HepG2 (cell line): ENCODE results near the gene KIAA1328. TPM values are rescaled to one million over a fixed set of nuclear protein-coding genes. Genes with fewer than 3 reads are reported as not detected.

ENCODE experiments used
- ATAC-seq: fragments of 200-7000 bp; cut with Tn5 transposase; 3 replicates; pipeline ENCODE4 v1.9.1; 2020; ENCODE audit warnings: mild to moderate bottlenecking, moderate library complexity
- BruUV-seq: library from RNA; stranded (reverse); fragments of 400-500 nt; replicated peaks from 2 replicates; lab custom pipeline; 2021; lab: Mats Ljungman, UMichigan
- CTCF ChIA-PET: fragments of 300-600 bp; formaldehyde crosslinking; extraction: SDS; loops from one replicate; lab custom pipeline; 2021; ENCODE audit warnings: low total read pairs, inconsistent platforms, low intra/inter-chr PET ratio; lab: Yijun Ruan, JAX
- POLR2A ChIA-PET: fragments of 350-600 bp; sonication (Branson Sonifier 250); formaldehyde crosslinking; loops from one replicate; lab custom pipeline; 2020; ENCODE audit warnings: antibody characterized with exemption, inconsistent platforms; lab: Yijun Ruan, JAX
- DNase-seq: peaks from one replicate; pipeline ENCODE4 v3.0.0-alpha.2; 2015; ENCODE audit warnings: low spot score
- FAIRE-seq: peaks from 3 replicates; lab custom pipeline; 2011; peaks lifted over from hg19 to GRCh38; lab: Jason Lieb, UNC
- H2AFZ ChIP-seq: one replicate; pipeline ENCODE4 v1.6.1; 2011; ENCODE audit warnings: low read length, inconsistent platforms
- H3K27ac ChIP-seq: fragments of 300-600 bp; 3 replicates; pipeline ENCODE4 v1.8.0; 2011; ENCODE audit warnings: mixed run types, mild to moderate bottlenecking, mixed read lengths, low read length, inconsistent platforms; ENCODE audit not compliant: insufficient read depth; ENCODE audit errors: extremely low read length
- H3K27me3 ChIP-seq, 2 experiments: fragments of 200-600 bp in 1 of 2; 2 replicates in 1 of 2; 3 replicates in 1 of 2; pipeline versions ENCODE4 v1.6.0 to v1.8.0; 2011; ENCODE audit warnings: low read length in 2 of 2, mild to moderate bottlenecking in 2 of 2, moderate library complexity in 2 of 2, inconsistent platforms in 1 of 2; ENCODE audit not compliant: insufficient read depth in 2 of 2, control insufficient read depth in 1 of 2
- H3K36me3 ChIP-seq, 2 experiments: fragments of 200-600 bp in 1 of 2; replicated peaks in 1 of 2; 2 replicates in 1 of 2; 3 replicates in 1 of 2; pipeline versions ENCODE4 v1.5.1 to v1.8.0; 2011; ENCODE audit warnings: low read length in 2 of 2, inconsistent platforms in 1 of 2; ENCODE audit not compliant: insufficient read depth in 2 of 2, control insufficient read depth in 1 of 2
- H3K4me1 ChIP-seq: 2 replicates; pipeline ENCODE4 v1.5.1; 2012; ENCODE audit warnings: low read length, inconsistent platforms; ENCODE audit not compliant: insufficient read depth
- H3K4me2 ChIP-seq: 2 replicates; pipeline ENCODE4 v1.6.0; 2011; ENCODE audit warnings: low read depth, low read length, inconsistent platforms
- H3K4me3 ChIP-seq, 3 experiments: fragments of 200-600 bp in 1 of 3; sonication (generic), shearing (Covaris generic) in 1 of 3; replicated peaks in 1 of 3; 2 replicates each; pipeline ENCODE4 v1.5.1; 2011 to 2016; ENCODE audit warnings: low read length in 3 of 3, inconsistent platforms in 2 of 3, low read depth in 2 of 3, mild to moderate bottlenecking in 2 of 3, control low read depth in 1 of 3, mixed read lengths in 1 of 3; ENCODE audit not compliant: insufficient read depth in 1 of 3
- H3K79me2 ChIP-seq: one replicate; pipeline ENCODE4 v1.6.1; 2011; ENCODE audit warnings: low read length, inconsistent platforms; ENCODE audit not compliant: insufficient read depth
- H3K9ac ChIP-seq: 2 replicates; pipeline ENCODE4 v1.6.0; 2011; ENCODE audit warnings: mild to moderate bottlenecking, low read depth, low read length, inconsistent platforms; ENCODE audit not compliant: insufficient read depth
- H3K9me3 ChIP-seq: 2 replicates; pipeline ENCODE4 v1.5.1; 2012; ENCODE audit warnings: mild to moderate bottlenecking, low read length
- H4K20me1 ChIP-seq: 2 replicates; pipeline ENCODE4 v1.6.0; 2011; ENCODE audit warnings: inconsistent platforms, mild to moderate bottlenecking, low read length, moderate library complexity; ENCODE audit not compliant: insufficient read depth
- BRCA1 ChIP-seq: sonication (generic); formaldehyde crosslinking; IDR thresholded peaks from 2 replicates; pipeline ENCODE4 v1.4.0; 2020; ENCODE audit warnings: missing genetic modification reagents
- CCAR2 ChIP-seq: fragments of 200-400 bp; formaldehyde crosslinking; optimal IDR thresholded peaks from 2 replicates; pipeline ENCODE3; 2018; ENCODE audit warnings: low read depth, mild to moderate bottlenecking, low read length, moderate library complexity
- GATAD1 ChIP-seq: IDR thresholded peaks from 2 replicates; pipeline ENCODE4 v1.6.1; 2016; ENCODE audit warnings: missing genetic modification reagents, missing compliant biosample characterization
- JARID2 ChIP-seq: sonication (generic); formaldehyde crosslinking; IDR thresholded peaks from 2 replicates; pipeline ENCODE4 v1.8.1; 2023; ENCODE audit warnings: missing genetic modification reagents, inconsistent platforms; ENCODE audit not compliant: insufficient replicate concordance
- MAFF ChIP-seq: IDR thresholded peaks from 2 replicates; pipeline ENCODE4 v1.6.1; 2011; ENCODE audit warnings: low read depth, low read length, improper control_type of control experiment
- PCBP2 ChIP-seq: fragments of 200-400 bp; formaldehyde crosslinking; optimal IDR thresholded peaks from 2 replicates; pipeline ENCODE3; 2018; ENCODE audit warnings: low read length, low read depth; ENCODE audit not compliant: poor library complexity, severe bottlenecking
- RBM22 ChIP-seq: fragments of 200-400 bp; formaldehyde crosslinking; optimal IDR thresholded peaks from 2 replicates; pipeline ENCODE3; 2017; ENCODE audit warnings: mild to moderate bottlenecking, low read length, moderate library complexity
- ZNF136 ChIP-seq: sonication (generic); formaldehyde crosslinking; IDR thresholded peaks from 2 replicates; pipeline ENCODE4 v1.8.1; 2022; ENCODE audit warnings: low read depth, mild to moderate bottlenecking, moderate library complexity, missing genetic modification reagents
- ZNF317 ChIP-seq: sonication (generic); formaldehyde crosslinking; IDR thresholded peaks from 2 replicates; pipeline ENCODE4 v1.5.0; 2020; ENCODE audit warnings: mild to moderate bottlenecking, missing genetic modification reagents
- ZNF543 ChIP-seq: sonication (generic); formaldehyde crosslinking; IDR thresholded peaks from 2 replicates; pipeline ENCODE4 v1.4.0; 2020; ENCODE audit warnings: mild to moderate bottlenecking, missing genetic modification reagents
- ZNF562 ChIP-seq: sonication (generic); formaldehyde crosslinking; IDR thresholded peaks from 2 replicates; pipeline ENCODE4 v1.8.0; 2022; ENCODE audit warnings: missing genetic modification reagents, borderline replicate concordance
- ZNF710 ChIP-seq: sonication (generic); formaldehyde crosslinking; IDR thresholded peaks from 2 replicates; pipeline ENCODE4 v1.5.0; 2020; ENCODE audit warnings: mild to moderate bottlenecking, missing genetic modification reagents, borderline replicate concordance
- ZNF784 ChIP-seq: sonication (generic); formaldehyde crosslinking; IDR thresholded peaks from 2 replicates; pipeline ENCODE4 v1.5.1; 2020; ENCODE audit warnings: missing genetic modification reagents, mild to moderate bottlenecking, borderline replicate concordance
- in situ Hi-C: cut with HindIII; loops from 2 replicates; pipeline ENCODE4 v1.10.0; 2017; ENCODE audit warnings: low pct_unique_long_range_greater_than_20kb; ENCODE audit not compliant: extremely low pct_ligation_motif_present
- intact Hi-C: fragments of 100-400 bp; cut with micrococcal nuclease; formaldehyde crosslinking; loops from one replicate; pipeline ENCODE4 v1.10.0; 2022; ENCODE audit not compliant: unreplicated experiment
- polyA plus RNA-seq, 8 experiments: library from polyadenylated mRNA; depleted of rRNA in 3 of 8; stranded (reverse) in 7 of 8; unstranded in 1 of 8; fragments of >200 nt; fragmentation: Illumina TruSeq in 4 of 8; extraction: Trizol in 4 of 8; gene quantifications; 2 replicates each; pipeline versions ENCODE4 v1.2.1 to v1.2.3, GENCODE V29; 2011 to 2016; ENCODE audit warnings: low read depth in 4 of 8, missing spikeins in 1 of 8, mixed read lengths in 1 of 8; ENCODE audit not compliant: insufficient read depth in 1 of 8
- total RNA-seq, 5 experiments: library from RNA; depleted of rRNA; stranded (reverse); fragments of >200 nt; fragmentation: Illumina TruSeq; extraction: Trizol; gene quantifications; 2 replicates each; pipeline ENCODE4 v1.2.3, GENCODE V29; 2016; ENCODE audit warnings: low read depth in 1 of 5
- TF ChIP-seq, protein P1 (sequence below): sonication (generic); formaldehyde crosslinking; IDR thresholded peaks from 2 replicates; pipeline ENCODE4 v1.9.0; 2021; ENCODE audit warnings: missing genetic modification reagents, borderline replicate concordance

The KIAA1328 gene
- total and polyA plus RNA-seq, 2 of the 13 experiments (the other 11 are each of a cell fraction or from before 2014, with no cell fraction given): 4.1 to 6.0 TPM

DNA sequence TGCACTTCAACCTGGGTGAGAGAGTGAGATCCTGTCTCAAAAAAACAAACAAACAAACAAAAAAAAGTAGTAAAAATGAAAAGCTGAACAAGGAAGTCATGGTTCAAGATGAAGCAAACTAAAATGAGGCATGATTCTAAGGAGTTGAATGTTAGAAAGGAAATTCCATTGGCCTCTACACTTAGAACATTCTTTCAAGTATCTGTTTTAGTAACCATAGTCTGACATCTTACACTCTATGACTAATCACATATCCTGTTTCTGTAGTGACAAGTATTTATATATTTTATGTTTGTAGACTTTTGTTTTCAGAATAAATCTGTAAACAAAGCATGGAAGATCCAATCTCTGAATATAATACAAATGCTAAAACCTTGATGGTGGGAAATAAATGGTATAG is 164.1 kb downstream of the KIAA1328 start:
- Histone ChIP-seq H3K9me3 (no peaks in the 10 kb centered on the region; the same call in 1 of the 2 replicates), H3K27me3 (no peaks in the 10 kb centered on the region), H4K20me1 (no peaks in the 10 kb centered on the region), H3K27ac (no peak overlapping the region), H3K4me2 (no peak overlapping the region), H2AFZ (no peak overlapping the region), H3K79me2 (no peaks in the 10 kb centered on the region), H3K36me3 (no peaks in the 10 kb centered on the region), H3K9ac (no peak overlapping the region), H3K4me1 (no peaks in the 10 kb centered on the region), H3K4me3 (no peak overlapping the region)
- DNase-seq (no peak), ATAC-seq (no peak), FAIRE-seq (no peak)
- BruUV-seq: no TSS peak
- in situ Hi-C loops: no loop called here
- CTCF ChIA-PET: no interaction called here
- TF ChIP-seq ZNF784 (CRISPR knock-in tag): no peak
- no peak for TF ChIP-seq ZNF710 (CRISPR knock-in tag)
- no peak for TF ChIP-seq MAFF
- no peak for TF ChIP-seq ZNF543
- POLR2A ChIA-PET: no interaction called here
- intact Hi-C loops: no loop called here

DNA sequence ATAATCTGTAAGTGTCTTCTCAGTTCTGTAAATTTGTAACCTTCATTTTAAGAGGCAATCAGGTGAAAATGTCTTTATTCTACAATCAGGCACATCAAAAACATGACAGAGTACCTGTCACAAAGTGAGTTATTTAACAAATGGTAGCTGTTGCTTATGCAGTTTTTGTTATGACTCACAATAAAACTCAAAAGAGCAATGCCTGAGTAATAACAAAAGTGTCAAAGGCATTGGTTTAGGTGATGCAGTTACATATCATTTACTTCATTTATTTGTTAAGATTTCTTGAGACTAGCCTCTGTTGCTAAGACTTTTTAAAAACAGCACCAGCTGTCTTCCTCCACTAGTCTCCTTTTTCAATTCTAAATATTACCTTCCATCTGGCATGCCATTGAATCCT is 177.8 kb downstream of the KIAA1328 start:
- H3K4me2 ChIP-seq: no peak overlapping the region
- no TSS peak for BruUV-seq
- H4K20me1 ChIP-seq: no peaks in the 10 kb centered on the region
- DNase-seq (no peak), FAIRE-seq (no peak), ATAC-seq (no peak)
- no peaks in the 10 kb centered on the region for H3K4me1 ChIP-seq
- H3K27me3 ChIP-seq: no peaks in the 10 kb centered on the region
- no peak overlapping the region for H3K9ac ChIP-seq
- intact Hi-C loops: no loop called here
- in situ Hi-C loops: no loop called here
- no peak overlapping the region for H3K27ac ChIP-seq
- H2AFZ ChIP-seq: no peak overlapping the region
- ChIA-PET CTCF (no interaction called here), POLR2A (no interaction called here)
- no peak overlapping the region for H3K4me3 ChIP-seq
- H3K9me3 ChIP-seq: no peaks in the 10 kb centered on the region
- H3K36me3 ChIP-seq: no peaks in the 10 kb centered on the region
- H3K79me2 ChIP-seq: no peaks in the 10 kb centered on the region
- no peak for TF ChIP-seq RBM22
- TF ChIP-seq ZNF136 (CRISPR knock-in tag): no peak
- no peak for TF ChIP-seq ZNF562 (CRISPR knock-in tag)
- TF ChIP-seq BRCA1 (CRISPR knock-in tag): no peak
- TF ChIP-seq JARID2 (CRISPR knock-in tag): no peak
- TF ChIP-seq PCBP2: no peak
- TF ChIP-seq, protein P1, sequence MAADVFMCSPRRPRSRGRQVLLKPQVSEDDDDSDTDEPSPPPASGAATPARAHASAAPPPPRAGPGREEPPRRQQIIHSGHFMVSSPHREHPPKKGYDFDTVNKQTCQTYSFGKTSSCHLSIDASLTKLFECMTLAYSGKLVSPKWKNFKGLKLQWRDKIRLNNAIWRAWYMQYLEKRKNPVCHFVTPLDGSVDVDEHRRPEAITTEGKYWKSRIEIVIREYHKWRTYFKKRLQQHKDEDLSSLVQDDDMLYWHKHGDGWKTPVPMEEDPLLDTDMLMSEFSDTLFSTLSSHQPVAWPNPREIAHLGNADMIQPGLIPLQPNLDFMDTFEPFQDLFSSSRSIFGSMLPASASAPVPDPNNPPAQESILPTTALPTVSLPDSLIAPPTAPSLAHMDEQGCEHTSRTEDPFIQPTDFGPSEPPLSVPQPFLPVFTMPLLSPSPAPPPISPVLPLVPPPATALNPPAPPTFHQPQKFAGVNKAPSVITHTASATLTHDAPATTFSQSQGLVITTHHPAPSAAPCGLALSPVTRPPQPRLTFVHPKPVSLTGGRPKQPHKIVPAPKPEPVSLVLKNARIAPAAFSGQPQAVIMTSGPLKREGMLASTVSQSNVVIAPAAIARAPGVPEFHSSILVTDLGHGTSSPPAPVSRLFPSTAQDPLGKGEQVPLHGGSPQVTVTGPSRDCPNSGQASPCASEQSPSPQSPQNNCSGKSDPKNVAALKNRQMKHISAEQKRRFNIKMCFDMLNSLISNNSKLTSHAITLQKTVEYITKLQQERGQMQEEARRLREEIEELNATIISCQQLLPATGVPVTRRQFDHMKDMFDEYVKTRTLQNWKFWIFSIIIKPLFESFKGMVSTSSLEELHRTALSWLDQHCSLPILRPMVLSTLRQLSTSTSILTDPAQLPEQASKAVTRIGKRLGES (CRISPR knock-in tag): no peak
- TF ChIP-seq ZNF317 (CRISPR knock-in tag): no peak
- no peak for TF ChIP-seq CCAR2
- no peak for TF ChIP-seq GATAD1 (CRISPR knock-in tag)
